WTC11 (cell line): ENCODE results near the gene FHIT. TPM values are rescaled to one million over a fixed set of nuclear protein-coding genes. Genes with fewer than 3 reads are reported as not detected.
"Not testable (repeated sequence)": the region's sequence is repeated elsewhere in the genome, so short reads cannot be mapped to it uniquely, and the experiment has no call there.

Experiments used
- ATAC-seq: fragments of 200-7000 bp; cut with Tn5 transposase; 2 replicates; pipeline ENCODE4 v1.10.0; 2021; ENCODE audit warnings: mild to moderate bottlenecking, moderate library complexity
- CTCF ChIA-PET: fragments of 300-600 bp; sonication (Branson Sonifier 250); formaldehyde crosslinking; loops from one replicate; lab custom pipeline; 2021; ENCODE audit warnings: antibody characterized with exemption; lab: Charles Lee
- POLR2A ChIA-PET: fragments of 350-600 bp; sonication (Branson Sonifier 250); formaldehyde crosslinking; loops from one replicate; lab custom pipeline; 2021; ENCODE audit warnings: antibody characterized with exemption; lab: Charles Lee
- DNase-seq: peaks from one replicate; pipeline ENCODE4 v3.0.0; 2021; ENCODE audit warnings: low spot score
- H3K27ac Mint-ChIP-seq: 2 replicates; pipeline ENCODE4 v1.8.0; 2021; ENCODE audit warnings: mixed read lengths
- H3K27me3 Mint-ChIP-seq: 2 replicates; pipeline ENCODE4 v1.8.0; 2021; ENCODE audit warnings: low read depth, mild to moderate bottlenecking, moderate library complexity, mixed read lengths
- H3K36me3 Mint-ChIP-seq: 2 replicates; pipeline ENCODE4 v1.8.0; 2021; ENCODE audit warnings: mixed read lengths
- H3K4me1 Mint-ChIP-seq: 2 replicates; pipeline ENCODE4 v1.8.0; 2022; ENCODE audit warnings: mixed read lengths
- H3K4me3 Mint-ChIP-seq: 2 replicates; pipeline ENCODE4 v1.8.0; 2021; ENCODE audit warnings: mild to moderate bottlenecking, moderate library complexity, mixed read lengths
- H3K9me3 Mint-ChIP-seq: 2 replicates; pipeline ENCODE4 v1.8.0; 2021; ENCODE audit warnings: mixed read lengths
- ATF1 ChIP-seq: sonication (generic); formaldehyde crosslinking; IDR thresholded peaks from 2 replicates; pipeline ENCODE4 v1.8.1; 2023; ENCODE audit warnings: mild to moderate bottlenecking, moderate library complexity, missing genetic modification reagents
- ATF2 ChIP-seq: sonication (generic); formaldehyde crosslinking; IDR thresholded peaks from 2 replicates; pipeline ENCODE4 v1.8.1; 2022; ENCODE audit warnings: low read depth, missing genetic modification reagents, borderline replicate concordance
- E2F4 ChIP-seq: sonication (generic); formaldehyde crosslinking; IDR thresholded peaks from 2 replicates; pipeline ENCODE4 v1.8.1; 2022; ENCODE audit warnings: low read depth, mild to moderate bottlenecking, moderate library complexity, missing genetic modification reagents, borderline replicate concordance
- GTF2I ChIP-seq: fragments of 250-450 bp; sonication (Bioruptor Pico); conservative IDR thresholded peaks from 2 replicates; pipeline ENCODE4 v1.4.0; 2021; ENCODE audit warnings: mild to moderate bottlenecking
- HMGA2 ChIP-seq: fragments of 250-450 bp; sonication (Bioruptor Pico); IDR thresholded peaks from 2 replicates; pipeline ENCODE4 v1.4.0; 2021; ENCODE audit warnings: mild to moderate bottlenecking, moderate library complexity
- KAT7 ChIP-seq: sonication (generic); formaldehyde crosslinking; IDR thresholded peaks from 2 replicates; pipeline ENCODE4 v1.8.1; 2023; ENCODE audit warnings: missing genetic modification reagents, mild to moderate bottlenecking, borderline replicate concordance
- RORB ChIP-seq: fragments of 250-450 bp; sonication (Bioruptor Pico); IDR thresholded peaks from 2 replicates; pipeline ENCODE4 v1.9.0; 2021; ENCODE audit warnings: mild to moderate bottlenecking
- SP1 ChIP-seq: sonication (generic); formaldehyde crosslinking; conservative IDR thresholded peaks from 2 replicates; pipeline ENCODE4 v1.8.1; 2022; ENCODE audit warnings: missing genetic modification reagents
- TCF7 ChIP-seq: sonication (generic); formaldehyde crosslinking; IDR thresholded peaks from 2 replicates; pipeline ENCODE4 v1.8.0; 2022; ENCODE audit warnings: mild to moderate bottlenecking, low read depth, missing genetic modification reagents, moderate library complexity
- ZNF121 ChIP-seq: sonication (generic); formaldehyde crosslinking; IDR thresholded peaks from 2 replicates; pipeline ENCODE4 v1.8.0; 2023; ENCODE audit warnings: missing genetic modification reagents
- ZNF138 ChIP-seq: sonication (generic); formaldehyde crosslinking; conservative IDR thresholded peaks from 2 replicates; pipeline ENCODE4 v1.8.1; 2022; ENCODE audit warnings: mild to moderate bottlenecking, moderate library complexity, missing genetic modification reagents
- ZNF219 ChIP-seq: sonication (generic); formaldehyde crosslinking; IDR thresholded peaks from 2 replicates; pipeline ENCODE4 v1.8.0; 2023; ENCODE audit warnings: missing genetic modification reagents, mild to moderate bottlenecking, borderline replicate concordance
- ZNF396 ChIP-seq: fragments of 250-450 bp; sonication (Bioruptor Pico); IDR thresholded peaks from 2 replicates; pipeline ENCODE4 v1.8.0; 2021; ENCODE audit warnings: mild to moderate bottlenecking, moderate library complexity, borderline replicate concordance
- total RNA-seq: library from RNA; stranded (reverse); gene quantifications from 3 replicates; pipeline ENCODE4 v1.2.3, GENCODE V29; 2021
- TF ChIP-seq, protein P1 (sequence below): sonication (generic); formaldehyde crosslinking; conservative IDR thresholded peaks from 2 replicates; pipeline ENCODE4 v1.8.1; 2022; ENCODE audit warnings: mild to moderate bottlenecking, missing genetic modification reagents
- TF ChIP-seq, protein P2 (sequence below): sonication (generic); formaldehyde crosslinking; IDR thresholded peaks from 2 replicates; pipeline ENCODE4 v1.8.0; 2022; ENCODE audit warnings: mild to moderate bottlenecking, missing genetic modification reagents
- TF ChIP-seq, protein P3 (sequence below): fragments of 250-450 bp; sonication (Bioruptor Pico); IDR thresholded peaks from 2 replicates; pipeline ENCODE4 v1.9.0; 2021; ENCODE audit warnings: mild to moderate bottlenecking, borderline replicate concordance
- TF ChIP-seq, protein P4 (sequence below): sonication (generic); formaldehyde crosslinking; IDR thresholded peaks from 2 replicates; pipeline ENCODE4 v1.8.1; 2022; ENCODE audit warnings: missing genetic modification reagents, borderline replicate concordance

The FHIT gene
- total RNA-seq, 1 experiment from 2014 or later, result 2.6 TPM

DNA sequence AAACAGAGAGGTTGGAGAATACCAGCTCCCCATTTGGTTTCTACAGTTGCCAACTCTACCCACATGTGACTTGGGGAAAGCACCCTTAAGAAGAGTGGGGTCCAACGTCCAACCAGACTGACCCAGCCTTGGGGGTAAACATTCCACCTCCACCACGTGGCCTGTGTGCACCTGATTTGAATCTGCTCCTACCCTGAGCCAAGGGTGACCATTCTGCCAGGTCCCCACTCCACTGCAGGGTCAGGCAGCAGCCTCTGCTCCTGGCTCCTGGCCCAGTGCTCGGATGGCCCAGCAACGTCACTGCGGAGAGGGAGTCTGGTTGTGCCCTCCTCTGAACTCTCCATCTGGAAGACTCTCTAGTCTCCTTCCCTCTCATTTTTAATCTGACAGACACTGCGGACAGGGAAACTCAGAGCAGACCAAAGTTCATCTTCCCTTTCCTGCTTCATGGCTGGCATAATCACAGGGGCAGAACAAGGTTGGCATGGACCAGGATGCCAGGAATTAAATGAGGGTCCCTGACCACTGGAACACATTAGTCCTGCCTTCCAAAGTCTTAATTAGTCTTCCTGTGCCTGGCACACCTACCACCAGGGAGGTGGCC, 29.4 kb downstream of the FHIT start (continued):
- TF ChIP-seq ATF2, result no peak

GRCh38 chr3:61218504-61218903, 32.7 kb downstream of the FHIT start:
- ChIA-PET CTCF (no interaction called here), POLR2A (no interaction called here)
- H3K27ac Mint-ChIP-seq, result no peak overlapping the region
- H3K4me1 Mint-ChIP-seq, result peaks cover 9% of the 10 kb centered on the region
- H3K4me3 Mint-ChIP-seq, result no peak overlapping the region
- TF ChIP-seq ZNF138 (no peak), ATF1 (no peak), GTF2I (CRISPR knock-in tag) (no peak)
- TF ChIP-seq, protein P1, sequence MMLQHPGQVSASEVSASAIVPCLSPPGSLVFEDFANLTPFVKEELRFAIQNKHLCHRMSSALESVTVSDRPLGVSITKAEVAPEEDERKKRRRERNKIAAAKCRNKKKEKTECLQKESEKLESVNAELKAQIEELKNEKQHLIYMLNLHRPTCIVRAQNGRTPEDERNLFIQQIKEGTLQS (CRISPR knock-in tag), result no peak
- H3K36me3 Mint-ChIP-seq, result peaks cover 15% of the 10 kb centered on the region
- ATAC-seq, result no peak
- peaks cover 29% of the 10 kb centered on the region for H3K9me3 Mint-ChIP-seq
- H3K27me3 Mint-ChIP-seq, result no peaks in the 10 kb centered on the region
- no peak for DNase-seq

DNA sequence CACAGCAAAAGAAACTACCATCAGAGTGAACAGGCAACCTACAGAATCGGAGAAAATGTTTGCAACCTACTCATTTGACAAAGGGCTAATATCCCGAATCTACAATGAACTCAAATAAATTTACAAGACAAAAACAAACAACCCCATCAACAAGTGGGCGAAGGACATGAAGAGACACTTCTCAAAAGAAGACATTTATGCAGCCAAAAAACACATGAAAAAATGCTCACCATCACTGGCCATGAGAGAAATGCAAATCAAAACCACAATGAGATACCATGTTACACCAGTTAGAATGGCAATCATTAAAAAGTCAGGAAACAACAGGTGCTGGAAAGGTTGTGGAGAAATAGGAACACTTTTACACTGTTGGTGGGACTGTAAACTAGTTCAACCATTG, 35.1 kb downstream of the FHIT start:
- CTCF ChIA-PET, DNase-seq: not testable (repeated sequence)

GRCh38 chr3:61202086-61202485, 49.2 kb downstream of the FHIT start:
- Mint-ChIP-seq H3K4me1 (peaks cover 3% of the 10 kb centered on the region; the same call in 1 of the 2 replicates), H3K4me3 (no peak overlapping the region), H3K27me3 (no peaks in the 10 kb centered on the region)
- CTCF ChIA-PET, result no interaction called here
- no peak for TF ChIP-seq TCF7 (CRISPR knock-in tag)
- no peak for TF ChIP-seq HMGA2 (CRISPR knock-in tag)
- no peak for TF ChIP-seq ATF1
- TF ChIP-seq E2F4 (CRISPR knock-in tag), result no peak
- no peak for TF ChIP-seq ZNF396
- no peak for TF ChIP-seq SP1 (CRISPR knock-in tag)
- no peak for TF ChIP-seq ZNF219
- no peak for TF ChIP-seq RORB (CRISPR knock-in tag)
- TF ChIP-seq ZNF121 (CRISPR knock-in tag), result no peak
- TF ChIP-seq, protein P2, sequence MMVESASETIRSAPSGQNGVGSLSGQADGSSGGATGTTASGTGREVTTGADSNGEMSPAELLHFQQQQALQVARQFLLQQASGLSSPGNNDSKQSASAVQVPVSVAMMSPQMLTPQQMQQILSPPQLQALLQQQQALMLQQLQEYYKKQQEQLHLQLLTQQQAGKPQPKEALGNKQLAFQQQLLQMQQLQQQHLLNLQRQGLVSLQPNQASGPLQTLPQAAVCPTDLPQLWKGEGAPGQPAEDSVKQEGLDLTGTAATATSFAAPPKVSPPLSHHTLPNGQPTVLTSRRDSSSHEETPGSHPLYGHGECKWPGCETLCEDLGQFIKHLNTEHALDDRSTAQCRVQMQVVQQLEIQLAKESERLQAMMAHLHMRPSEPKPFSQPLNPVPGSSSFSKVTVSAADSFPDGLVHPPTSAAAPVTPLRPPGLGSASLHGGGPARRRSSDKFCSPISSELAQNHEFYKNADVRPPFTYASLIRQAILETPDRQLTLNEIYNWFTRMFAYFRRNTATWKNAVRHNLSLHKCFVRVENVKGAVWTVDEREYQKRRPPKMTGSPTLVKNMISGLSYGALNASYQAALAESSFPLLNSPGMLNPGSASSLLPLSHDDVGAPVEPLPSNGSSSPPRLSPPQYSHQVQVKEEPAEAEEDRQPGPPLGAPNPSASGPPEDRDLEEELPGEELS (CRISPR knock-in tag), result no peak
- no peak for TF ChIP-seq KAT7 (CRISPR knock-in tag)
- TF ChIP-seq, protein P3, sequence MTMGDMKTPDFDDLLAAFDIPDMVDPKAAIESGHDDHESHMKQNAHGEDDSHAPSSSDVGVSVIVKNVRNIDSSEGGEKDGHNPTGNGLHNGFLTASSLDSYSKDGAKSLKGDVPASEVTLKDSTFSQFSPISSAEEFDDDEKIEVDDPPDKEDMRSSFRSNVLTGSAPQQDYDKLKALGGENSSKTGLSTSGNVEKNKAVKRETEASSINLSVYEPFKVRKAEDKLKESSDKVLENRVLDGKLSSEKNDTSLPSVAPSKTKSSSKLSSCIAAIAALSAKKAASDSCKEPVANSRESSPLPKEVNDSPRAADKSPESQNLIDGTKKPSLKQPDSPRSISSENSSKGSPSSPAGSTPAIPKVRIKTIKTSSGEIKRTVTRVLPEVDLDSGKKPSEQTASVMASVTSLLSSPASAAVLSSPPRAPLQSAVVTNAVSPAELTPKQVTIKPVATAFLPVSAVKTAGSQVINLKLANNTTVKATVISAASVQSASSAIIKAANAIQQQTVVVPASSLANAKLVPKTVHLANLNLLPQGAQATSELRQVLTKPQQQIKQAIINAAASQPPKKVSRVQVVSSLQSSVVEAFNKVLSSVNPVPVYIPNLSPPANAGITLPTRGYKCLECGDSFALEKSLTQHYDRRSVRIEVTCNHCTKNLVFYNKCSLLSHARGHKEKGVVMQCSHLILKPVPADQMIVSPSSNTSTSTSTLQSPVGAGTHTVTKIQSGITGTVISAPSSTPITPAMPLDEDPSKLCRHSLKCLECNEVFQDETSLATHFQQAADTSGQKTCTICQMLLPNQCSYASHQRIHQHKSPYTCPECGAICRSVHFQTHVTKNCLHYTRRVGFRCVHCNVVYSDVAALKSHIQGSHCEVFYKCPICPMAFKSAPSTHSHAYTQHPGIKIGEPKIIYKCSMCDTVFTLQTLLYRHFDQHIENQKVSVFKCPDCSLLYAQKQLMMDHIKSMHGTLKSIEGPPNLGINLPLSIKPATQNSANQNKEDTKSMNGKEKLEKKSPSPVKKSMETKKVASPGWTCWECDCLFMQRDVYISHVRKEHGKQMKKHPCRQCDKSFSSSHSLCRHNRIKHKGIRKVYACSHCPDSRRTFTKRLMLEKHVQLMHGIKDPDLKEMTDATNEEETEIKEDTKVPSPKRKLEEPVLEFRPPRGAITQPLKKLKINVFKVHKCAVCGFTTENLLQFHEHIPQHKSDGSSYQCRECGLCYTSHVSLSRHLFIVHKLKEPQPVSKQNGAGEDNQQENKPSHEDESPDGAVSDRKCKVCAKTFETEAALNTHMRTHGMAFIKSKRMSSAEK (CRISPR knock-in tag), result no peak
- TF ChIP-seq, protein P4, sequence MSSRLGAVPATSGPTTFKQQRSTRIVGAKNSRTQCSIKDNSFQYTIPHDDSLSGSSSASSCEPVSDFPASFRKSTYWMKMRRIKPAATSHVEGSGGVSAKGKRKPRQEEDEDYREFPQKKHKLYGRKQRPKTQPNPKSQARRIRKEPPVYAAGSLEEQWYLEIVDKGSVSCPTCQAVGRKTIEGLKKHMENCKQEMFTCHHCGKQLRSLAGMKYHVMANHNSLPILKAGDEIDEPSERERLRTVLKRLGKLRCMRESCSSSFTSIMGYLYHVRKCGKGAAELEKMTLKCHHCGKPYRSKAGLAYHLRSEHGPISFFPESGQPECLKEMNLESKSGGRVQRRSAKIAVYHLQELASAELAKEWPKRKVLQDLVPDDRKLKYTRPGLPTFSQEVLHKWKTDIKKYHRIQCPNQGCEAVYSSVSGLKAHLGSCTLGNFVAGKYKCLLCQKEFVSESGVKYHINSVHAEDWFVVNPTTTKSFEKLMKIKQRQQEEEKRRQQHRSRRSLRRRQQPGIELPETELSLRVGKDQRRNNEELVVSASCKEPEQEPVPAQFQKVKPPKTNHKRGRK (CRISPR knock-in tag), result no peak
- TF ChIP-seq, all 79 proteins: peak for 0
- DNase-seq (no peak), ATAC-seq (no peak)
- Mint-ChIP-seq H3K36me3 (peaks cover 11% of the 10 kb centered on the region), H3K9me3 (peaks cover 15% of the 10 kb centered on the region), H3K27ac (no peak overlapping the region)
- POLR2A ChIA-PET, result no interaction called here

More for the DNA sequence above, 35.1 kb downstream of the FHIT start:
- peaks cover 36% of the 10 kb centered on the region for H3K36me3 Mint-ChIP-seq
- H3K4me3 Mint-ChIP-seq, H3K4me1 Mint-ChIP-seq, H3K27me3 Mint-ChIP-seq, ATAC-seq, POLR2A ChIA-PET, H3K27ac Mint-ChIP-seq: not testable (repeated sequence)
- peaks cover 47% of the 10 kb centered on the region for H3K9me3 Mint-ChIP-seq
